ENCODE measurements around the gene UBASH3B.

UBASH3B gene

DNA sequence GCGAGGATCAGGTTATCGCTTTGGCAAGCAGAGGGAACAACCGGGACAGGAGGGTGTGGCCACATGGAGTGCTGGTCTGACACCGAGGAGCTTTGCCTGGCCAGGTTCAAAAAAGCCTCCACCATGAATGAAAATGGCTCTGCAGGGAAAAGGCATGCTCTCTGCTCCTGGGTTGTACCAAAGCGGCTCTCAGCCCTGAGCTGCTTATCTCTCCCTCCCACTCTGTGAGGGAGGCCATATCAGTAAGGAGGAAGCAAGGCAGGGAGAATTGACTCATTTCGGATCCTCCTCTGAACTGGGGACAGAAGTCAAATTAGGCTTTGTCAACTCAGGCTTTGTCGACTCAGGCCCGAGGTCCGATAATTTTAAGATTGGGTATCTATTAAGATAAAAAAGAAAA is 99.9 kb downstream of the UBASH3B start:
- no peak for DNase-seq (ENCODE audit: low spot score)

DNA sequence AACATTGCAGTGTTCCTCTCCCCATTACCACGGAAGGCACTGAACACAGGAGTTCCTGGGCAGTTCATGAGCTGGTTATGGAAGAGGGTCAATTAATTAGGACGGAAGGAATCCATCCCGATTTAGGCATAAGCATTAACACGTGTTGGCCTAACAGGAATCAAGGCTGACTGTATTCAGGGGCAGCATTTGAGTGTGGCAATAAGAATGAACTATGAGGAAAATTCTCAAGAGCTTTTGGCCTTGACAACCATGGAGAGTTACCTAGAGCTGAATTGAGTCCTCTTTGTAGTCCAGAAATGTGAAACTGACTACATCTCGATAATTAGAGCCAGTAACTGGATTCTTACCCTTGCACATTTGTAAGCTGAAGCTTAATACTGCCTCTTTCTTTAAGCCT is 100.4 kb downstream of the UBASH3B start:
- DNase-seq (ENCODE audit: low spot score) = no peak

DNA sequence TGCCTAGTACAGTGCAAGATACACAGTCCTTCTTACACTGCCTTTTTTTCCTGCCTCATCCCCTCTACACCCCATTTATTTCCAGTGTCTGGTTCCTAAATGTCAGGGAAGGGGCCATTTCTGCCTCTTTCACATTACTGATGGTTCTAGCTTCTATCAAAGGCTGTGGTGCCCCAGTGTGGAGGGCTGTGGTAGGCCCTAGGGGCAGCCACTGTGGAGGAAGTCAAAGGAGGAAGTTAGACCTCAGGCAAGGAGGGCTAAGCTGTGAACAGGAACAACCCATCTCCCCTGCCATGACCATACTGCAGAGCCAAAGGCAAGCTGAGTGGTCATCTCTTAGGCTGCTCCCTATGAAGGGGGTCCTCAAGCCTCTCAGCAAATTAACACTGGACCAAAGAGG is 100.9 kb downstream of the UBASH3B start:
- no peak for DNase-seq (ENCODE audit: low spot score)

DNA sequence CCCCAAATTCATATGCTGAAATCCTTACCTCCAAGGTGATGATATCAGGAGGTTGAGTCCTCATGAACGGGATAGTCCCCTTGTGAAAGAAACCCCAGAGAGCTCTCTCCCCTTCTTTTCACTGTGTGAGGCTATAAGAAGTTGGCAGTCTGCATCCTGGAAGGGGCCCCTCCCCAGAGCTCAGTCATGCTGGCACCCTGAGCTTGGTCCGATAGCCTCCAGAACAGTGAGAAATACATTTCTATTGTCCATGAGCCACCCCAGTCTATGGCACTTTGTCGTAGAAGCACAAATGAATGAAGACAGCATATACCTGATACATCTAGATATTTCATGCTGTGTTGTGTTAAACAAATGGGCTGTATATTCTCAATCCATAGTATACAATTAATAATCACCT is 101.7 kb downstream of the UBASH3B start:
- DNase-seq (ENCODE audit: low spot score) = no peak

DNA sequence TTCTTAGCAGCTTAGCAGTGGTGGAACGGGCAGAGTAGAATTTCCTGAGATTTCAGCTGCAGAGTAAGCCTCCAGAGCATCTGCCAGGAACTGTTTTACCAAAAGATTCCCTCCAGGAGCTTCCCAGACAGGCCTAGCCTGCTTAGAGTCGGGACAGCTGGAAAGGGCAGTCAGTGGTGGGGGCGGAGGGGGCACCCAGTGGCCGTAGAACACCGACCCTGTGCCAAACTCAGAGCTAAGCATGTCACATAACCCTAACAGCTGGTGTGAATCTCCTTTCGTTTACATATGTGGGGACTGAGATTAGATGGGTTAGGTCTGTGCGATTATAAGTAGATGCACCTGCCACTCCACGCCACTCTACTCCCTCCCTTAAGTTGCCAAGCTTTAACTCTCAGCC is 102.8 kb downstream of the UBASH3B start:
- no peak for DNase-seq (ENCODE audit: low spot score)

DNA sequence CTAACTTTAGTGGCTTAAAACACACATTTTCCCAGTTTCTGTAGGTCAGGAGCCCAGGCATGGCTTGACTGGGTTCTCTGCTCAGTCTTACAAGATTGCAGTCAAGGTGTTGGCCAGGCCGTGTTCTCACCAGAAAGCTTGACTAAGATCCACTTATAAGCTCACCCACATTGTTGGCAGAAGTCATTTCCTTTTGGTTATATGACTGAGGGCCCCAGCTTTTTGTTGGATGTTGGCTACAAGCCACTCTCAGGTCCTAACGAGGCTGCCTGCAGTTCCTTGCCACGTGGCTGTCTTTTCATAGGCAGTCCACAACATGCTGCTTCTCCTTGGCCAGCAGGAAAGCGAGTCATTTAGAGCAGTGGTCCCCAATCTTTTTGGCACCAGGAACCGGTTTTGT is 103.5 kb downstream of the UBASH3B start:
- no peak for DNase-seq (ENCODE audit: low spot score)

DNA sequence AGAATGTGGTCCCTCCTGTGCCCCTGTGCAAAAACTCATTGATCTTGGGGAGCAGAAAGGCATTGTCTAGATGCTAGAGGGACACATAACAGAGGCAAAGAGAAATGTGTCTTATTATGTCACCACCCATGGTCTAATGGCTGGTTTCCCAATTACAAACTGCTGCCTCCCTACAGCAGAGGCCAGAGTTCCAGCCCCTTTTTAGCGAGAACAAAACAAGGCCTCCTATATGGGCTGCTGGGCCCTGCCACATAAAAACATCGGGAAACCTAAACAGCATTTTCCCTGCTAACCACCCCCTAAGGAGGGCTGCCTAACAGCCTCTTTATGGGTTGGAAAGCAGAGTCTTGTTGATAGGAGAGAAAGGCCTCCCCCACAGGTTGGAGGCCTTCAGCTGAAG is 107.6 kb downstream of the UBASH3B start:
- DNase-seq (ENCODE audit: low spot score) = no peak

DNA sequence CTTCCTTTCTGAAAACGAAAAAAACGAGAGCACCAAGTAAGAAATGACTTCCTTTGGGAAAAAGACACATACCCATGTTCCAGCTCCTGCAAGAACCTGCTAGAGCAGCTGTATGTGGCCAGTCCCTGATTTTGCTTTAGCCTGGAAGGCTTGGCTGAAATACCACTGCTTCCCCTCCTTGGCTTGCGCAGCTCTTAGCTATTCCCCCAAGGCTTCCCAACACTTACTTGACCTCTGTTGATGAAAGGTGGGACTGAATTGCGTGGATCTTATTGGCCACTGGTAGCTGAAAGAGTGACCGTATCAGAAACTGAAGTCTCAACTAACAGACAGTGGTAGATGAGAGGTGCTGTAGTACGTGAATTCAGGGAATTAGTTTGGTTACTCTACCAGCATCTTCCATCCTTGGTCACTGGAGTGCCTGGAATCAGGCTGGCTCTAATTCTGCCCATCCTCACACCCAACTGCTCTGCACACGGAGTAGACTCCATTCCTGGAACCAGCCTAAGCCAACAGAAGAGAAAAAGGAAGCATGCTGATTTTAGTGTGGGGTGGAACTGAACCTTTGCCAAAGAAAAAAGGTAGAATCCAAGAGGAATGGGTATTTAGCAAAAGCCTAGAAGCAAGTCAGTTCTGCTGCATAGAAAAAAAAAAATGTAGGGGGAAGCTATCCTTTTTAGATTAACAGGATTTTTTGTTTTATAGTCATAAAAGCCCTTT is 109.0 kb downstream of the UBASH3B start:
- DNase-seq (ENCODE audit: low spot score) = no peak

DNA sequence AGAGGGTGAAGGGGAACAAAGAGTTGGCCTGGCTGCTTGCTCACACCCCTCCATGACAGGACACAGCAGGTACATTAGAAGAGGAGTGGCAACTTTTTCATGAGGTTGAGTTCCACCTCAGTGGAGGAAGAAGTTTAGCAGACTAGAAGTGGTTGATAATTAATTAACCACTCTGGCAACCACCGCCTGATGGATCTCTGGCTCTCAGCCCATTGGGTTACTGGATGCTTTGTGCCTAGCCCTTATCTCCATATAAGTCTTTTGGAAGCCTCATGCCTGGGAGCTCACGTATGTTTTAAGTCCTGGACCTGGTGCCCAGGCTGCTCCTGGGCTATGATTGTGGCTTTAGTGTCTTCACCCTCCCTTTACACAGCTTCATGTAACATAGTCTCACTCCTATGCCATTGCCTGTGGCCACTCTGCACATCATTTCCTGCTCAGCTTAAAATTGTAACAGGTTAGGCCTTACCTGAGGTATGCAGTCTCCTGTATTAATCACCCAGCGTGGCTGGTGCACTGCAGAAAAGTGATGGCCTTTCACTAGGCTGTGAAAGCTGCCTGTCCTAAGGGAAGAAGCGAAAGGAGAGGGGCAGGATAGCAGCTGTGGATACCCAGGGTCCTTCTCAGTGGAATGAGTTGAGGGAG is 110.1 kb downstream of the UBASH3B start:
- no peak for DNase-seq (ENCODE audit: low spot score)

DNA sequence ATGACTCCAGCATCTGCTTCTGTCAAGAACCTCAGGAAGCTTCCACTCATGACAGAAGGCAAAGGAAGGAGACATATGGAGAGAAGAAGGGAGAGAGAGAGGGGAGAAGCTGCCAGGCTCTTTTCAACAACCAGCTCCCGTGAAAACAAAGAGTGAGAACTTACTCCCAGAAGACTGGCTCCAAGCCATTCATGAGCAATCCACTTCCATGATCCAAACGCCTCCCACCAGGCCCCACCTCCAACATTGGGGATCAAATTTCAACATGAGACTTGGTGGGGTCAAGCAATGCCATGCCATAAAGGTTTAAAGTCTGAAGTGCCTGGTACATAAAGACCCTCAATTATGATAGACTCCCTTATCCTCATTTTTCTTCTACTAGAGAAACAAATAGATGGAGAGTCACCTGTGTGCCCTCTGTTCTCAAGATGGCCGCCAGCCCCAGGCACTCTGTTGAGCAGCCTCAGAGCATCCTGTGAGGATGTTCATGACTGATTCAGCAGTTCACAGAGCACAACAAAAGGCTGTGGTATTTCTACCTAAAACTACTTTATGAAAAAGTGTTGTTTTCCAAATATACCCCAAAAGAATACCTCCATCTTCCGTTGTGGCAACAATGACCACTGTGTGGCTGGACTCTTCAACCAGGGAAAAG is 113.7 kb downstream of the UBASH3B start:
- DNase-seq (ENCODE audit: low spot score) = no peak

DNA sequence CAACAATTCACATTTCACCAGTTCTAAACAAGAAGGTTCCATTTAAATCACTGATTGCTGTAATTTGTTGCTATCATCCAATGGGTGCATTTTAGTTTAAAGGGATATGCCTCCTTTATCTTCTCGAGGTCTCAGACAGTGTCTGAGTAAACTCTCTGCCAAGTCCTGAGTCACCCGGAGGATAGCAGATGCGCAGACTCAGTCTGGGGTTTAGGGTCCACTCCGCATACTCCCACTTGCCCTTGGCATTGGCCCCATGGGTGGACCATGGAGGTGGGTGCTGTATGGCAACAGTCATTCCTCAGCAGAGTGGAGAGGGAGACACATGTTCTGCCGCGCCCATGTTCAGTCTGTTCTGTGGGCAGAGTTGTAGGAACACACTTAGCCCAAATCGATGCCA is 117.4 kb downstream of the UBASH3B start:
- no peak for DNase-seq (ENCODE audit: low spot score)

DNA sequence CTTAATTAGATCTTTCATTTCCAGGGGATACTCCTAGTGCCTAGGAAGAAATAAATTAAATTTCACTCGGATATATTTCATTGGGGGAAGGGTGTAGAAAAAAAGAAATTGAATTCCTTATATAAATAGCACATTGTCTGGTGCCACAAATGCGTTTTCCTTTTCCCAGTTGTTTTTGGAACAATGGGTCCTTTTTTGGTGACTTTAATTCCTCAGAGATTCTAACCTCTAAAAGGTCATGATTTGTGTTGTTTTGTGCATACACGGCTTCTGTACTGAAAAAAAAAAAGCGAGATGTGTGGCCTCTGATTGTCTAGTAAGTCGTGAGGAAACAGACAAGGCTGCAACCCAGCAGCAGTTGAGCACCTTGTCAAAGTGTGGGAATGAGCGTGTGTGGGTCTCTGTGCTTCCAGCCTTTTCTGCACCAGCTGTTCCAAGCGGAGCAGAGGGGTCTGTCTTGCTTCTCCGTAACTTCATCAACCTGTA is 118.3 kb downstream of the UBASH3B start:
- DNase-seq (ENCODE audit: low spot score) = no peak

DNA sequence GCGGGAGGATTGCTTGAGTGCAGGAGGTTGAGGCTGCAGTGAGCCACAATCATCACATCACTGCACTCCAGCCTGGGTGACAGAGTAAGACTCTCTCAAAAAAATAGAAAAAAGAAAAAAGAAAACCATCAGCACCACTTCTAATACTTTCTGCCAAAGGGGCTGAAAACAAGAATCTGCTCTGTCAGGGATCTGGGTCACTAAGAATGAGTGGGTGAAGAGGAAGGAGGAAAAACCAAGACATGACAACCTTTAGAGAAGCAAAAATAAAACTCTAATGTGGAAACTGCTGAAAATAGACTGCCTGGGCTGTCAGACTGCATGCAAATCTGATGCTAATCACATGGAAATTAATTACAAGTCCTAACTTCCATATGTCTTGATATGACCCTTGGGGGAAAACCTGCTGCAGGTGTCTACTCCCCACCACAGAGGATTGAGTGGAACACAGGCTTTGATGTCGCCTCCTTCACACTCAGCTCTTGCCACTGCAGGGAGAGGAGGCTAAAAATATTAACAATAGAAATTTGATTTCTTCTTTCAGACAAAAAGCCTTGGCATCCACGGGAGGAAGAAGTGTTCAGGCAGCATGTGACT is 120.3 kb downstream of the UBASH3B start:
- DNase-seq (ENCODE audit: low spot score) = no peak

DNA sequence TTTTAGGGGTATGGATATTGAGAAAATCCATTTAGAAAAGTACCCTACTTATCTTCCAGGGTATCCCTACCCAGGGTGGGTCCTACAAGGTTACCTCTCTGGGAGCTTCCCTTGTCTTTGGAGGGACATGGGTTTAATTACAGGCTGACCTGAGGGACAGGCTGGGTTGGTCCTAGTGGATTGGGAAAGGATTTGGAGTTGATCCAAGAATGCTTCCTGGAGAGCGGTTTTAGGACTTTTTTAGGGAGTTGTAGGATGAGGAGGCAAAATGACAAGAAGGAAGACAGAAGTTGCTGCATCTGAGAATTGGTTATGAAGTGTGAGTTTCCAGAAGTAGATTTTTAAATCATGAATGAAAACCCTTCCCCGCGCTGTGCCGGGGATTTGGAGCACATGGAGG is 121.0 kb downstream of the UBASH3B start:
- DNase-seq (ENCODE audit: low spot score) = no peak

DNA sequence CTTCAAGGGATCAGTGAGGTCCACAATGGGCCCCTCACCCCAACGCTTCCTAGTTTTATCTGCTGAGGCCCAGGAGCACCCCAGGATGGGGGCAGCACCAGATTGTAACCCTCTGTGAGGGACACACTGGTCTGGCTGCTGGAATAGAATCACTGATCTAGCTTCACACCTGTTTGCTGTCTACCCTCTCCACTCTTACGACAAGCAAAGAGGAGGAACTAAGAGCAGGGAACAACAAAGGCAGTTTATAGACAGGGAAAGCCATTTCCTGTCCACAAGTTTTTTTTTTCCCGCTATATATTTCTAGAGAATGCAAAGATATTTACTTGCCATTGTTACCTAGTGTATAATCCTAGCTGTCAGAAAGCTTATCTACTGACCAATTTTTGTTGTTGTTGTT is 121.8 kb downstream of the UBASH3B start:
- no peak for DNase-seq (ENCODE audit: low spot score)

DNA sequence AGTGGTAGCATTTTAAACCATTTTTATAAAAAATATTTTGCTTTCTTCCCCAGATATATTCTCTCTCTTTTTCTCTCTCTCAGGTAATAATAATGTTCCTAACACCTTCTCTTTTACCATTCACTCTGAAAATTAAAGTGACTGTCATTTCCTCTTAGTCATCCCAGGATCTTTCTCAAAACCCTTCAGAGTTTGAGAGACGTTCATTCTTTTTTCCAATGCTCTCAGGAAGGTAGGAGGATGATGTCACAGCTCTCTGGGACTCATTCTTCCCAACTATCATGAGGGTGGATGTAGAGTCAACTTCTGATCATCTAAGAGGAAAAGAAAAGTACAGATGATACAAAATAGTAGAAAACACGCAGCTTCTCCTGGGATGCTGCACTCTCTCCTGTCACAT is 122.6 kb downstream of the UBASH3B start:
- DNase-seq (ENCODE audit: low spot score) = no peak

DNA sequence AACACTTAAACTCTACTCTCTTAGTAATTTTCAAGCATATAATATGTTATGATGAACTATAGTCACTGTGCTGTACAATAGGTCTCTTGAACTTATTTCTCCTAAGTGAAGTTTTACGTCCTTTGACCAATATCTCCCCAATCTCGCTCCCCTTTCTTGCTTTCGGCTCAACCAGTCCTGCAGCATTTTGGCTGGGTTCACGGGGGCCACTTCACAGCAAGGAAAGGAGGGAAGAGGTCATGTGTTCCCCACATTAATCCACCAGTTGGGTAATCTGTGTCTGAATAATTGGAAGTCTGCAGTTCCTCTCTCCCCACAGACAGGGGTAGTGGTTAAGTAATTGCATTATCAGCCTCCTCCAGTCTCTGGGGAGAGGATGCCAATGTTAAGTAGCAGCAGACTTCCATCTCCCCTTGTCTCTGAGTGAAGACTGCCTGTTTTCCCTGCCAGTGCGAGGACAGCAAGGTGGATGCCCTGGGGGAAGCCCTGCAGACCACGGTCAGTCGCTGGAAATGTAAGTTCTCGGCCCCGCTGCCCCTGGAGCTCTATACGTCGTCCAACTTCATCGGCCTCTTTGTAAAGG is 123.6 kb downstream of the UBASH3B start:
- no peak for DNase-seq (ENCODE audit: low spot score)

DNA sequence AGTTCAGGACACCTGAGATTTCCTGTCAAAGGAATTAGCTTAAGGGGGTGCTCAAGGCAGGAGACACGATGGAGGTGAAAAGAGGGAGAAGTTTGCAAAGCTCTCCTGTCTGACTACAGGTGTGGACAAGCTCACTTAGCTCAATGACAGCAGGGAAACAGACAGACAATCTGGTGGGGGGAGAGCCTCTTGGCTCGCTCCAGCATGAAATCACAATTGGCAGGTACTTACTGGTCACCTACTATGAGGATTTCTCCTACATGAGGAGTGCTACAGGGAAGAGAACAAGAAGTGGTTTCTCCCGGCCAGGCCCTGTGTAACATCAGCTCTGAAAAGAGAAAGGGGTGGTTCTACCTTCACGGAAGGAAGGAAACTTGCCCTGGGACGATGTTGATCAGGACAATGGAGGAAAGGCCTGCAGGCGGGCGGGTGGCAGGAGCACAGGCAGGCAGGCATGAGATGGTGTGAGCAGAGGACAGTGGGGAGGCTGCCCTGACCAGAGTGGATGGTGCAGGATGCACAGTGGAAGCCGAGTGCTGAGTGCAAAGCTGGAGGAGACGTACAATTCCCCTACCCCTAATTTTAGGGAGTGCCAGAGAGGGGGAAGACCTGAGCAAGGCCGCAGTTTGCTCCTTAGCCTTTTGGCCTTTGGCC is 124.9 kb downstream of the UBASH3B start:
- no peak for DNase-seq (ENCODE audit: low spot score)

DNA sequence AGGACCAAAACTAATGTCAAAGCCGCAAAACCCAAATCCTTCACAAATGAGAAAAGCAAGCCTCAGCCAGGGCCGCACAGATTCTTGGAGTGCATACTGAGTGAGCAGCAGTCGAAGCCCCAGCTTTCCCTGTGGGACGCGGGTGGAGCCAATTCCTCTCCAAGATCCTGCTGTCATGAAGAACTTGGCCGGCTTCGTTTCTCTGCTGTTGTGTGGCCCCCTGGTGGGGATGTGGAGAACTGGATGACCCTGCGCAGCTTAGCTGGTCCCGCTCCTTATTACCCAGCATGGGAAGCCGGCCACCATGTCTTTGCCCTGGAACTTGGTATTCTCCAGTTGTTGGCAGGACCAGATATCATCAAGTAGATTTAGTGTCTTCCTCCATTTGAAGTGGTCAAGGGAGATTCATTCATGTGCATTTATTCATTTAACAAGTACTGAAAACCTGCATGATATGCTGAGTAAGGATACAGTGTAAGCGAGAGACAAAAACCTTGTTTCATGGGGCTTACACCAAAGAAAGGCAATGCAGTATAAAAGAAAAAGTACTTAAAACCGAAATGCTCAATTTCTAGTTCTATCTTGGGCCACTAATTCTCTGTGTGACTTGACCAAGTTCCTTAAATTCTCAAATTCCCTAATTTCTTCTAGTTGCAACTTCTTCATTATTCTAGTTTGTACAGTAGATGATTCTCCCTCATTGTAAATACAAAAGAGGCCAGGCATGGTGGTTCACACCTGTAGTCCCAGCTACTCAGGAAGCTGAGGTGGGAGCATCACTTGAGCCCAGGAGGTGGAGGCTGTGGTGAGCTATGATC is 126.1 kb downstream of the UBASH3B start:
- peak; percentile 78 for DNase-seq (ENCODE audit: low spot score)

DNA sequence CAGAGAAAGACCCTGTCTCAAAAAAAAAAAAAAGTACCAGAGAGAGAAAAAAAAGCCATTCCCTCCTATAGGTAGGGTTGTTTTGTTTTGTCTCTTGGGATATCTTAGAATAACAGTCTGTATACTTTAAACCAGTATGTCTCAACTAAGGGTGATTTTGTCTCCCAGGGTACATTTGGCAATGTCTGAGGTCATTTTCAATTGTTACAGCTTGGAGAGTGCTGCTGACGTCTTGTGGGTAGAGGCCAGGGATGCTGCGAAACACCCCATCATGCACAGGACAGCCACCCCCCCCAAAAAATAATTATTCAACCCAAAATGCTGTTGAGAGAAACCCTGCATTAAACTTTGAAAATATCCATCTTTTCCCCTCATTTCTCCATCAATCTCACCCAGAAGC is 126.7 kb downstream of the UBASH3B start:
- DNase-seq (ENCODE audit: low spot score) = no peak

DNA sequence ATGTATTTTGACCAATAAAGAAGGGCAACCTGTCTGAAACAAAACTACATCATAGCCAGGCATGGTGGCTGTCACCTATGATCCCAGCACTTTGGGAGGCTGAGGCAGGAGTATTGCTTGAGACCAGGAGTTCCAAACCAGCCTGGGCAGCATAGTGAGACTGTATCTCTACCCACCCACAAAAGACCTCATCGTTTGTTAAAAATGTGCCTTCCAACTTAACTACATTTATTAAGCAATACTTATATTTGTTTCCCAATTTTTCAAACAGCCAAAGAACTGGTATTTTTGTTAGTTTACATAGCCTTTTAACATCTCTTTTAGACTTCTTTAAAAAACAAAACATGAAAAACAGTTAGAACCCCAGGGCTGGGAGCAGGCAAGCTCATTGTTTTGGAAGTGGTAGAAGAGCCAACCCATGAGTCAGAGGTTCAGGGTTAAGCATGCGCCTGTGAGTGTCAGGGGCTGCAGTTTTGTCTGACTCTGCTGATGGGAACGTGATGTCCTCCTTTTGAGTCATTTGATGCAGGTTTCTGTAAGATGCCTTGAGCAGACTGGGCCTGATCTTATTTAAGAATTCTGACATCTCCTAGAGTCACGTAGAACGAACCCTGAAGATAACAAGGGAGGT is 128.9 kb downstream of the UBASH3B start:
- no peak for DNase-seq (ENCODE audit: low spot score)

All from SW480 (cell line).